ENCODE results near the gene CNIH4. TPM values are rescaled to one million over a fixed set of nuclear protein-coding genes. Genes with fewer than 3 reads are reported as not detected.

Gene CNIH4
- total and polyA plus RNA-seq, 10 of the 15 experiments (the other 5 are each of a cell fraction or from before 2014, with no cell fraction given), result 23.2 to 173 (median 51.4) TPM

GRCh38 chr1:224380003-224380402, 23.3 kb downstream of the CNIH4 start (continued):
- TF ChIP-seq E2F8 (IDR thresholded peaks at IDR 0.05; ENCODE audit: low read depth, partially characterized antibody) (no peak), IRF3 (IDR thresholded peaks at IDR 0.05) (no peak), YY1 (IDR thresholded peaks at IDR 0.05; ENCODE audit: low read depth, low read length) (no peak), REST (IDR thresholded peaks at IDR 0.05; ENCODE audit: low read depth, low read length) (no peak), MAX (IDR thresholded peaks at IDR 0.05; ENCODE audit: low read depth, low read length) (no peak), PRDM15 (CRISPR knock-in tag; IDR thresholded peaks at IDR 0.05) (no peak), PML (IDR thresholded peaks at IDR 0.05; ENCODE audit: low read length) (0 out of 2 replicates have a peak, but pooled peaks have one; percentile 21), PKNOX1 (IDR thresholded peaks at IDR 0.05) (no peak), LARP7 (IDR thresholded peaks at IDR 0.05) (no peak), MEF2A (IDR thresholded peaks at IDR 0.05; ENCODE audit: insufficient read depth, low read depth, low read length) (peak; percentile 77; the same call in 1 of the 2 replicates), POLR2A (IDR thresholded peaks at IDR 0.05; ENCODE audit: low read depth, low read length) (no peak), HDGF (IDR thresholded peaks at IDR 0.05) (no peak), CTCF (IDR thresholded peaks at IDR 0.05 in 2 of 3, conservative IDR thresholded peaks at IDR 0.05 in 1 of 3; ENCODE audit: control insufficient read depth in 2 of 3, extremely low read depth in 1 of 3, insufficient read depth in 1 of 3, low read depth in 3 of 3, low read length in 3 of 3) (no peak), ATF3 (IDR thresholded peaks at IDR 0.05; ENCODE audit: borderline replicate concordance, extremely low read depth, low read depth, low read length) (no peak)
